Fibroblast of skin of left quadriceps (primary cell): ENCODE measurements around the gene CA5A.
"Not testable (repeated sequence)": the region's sequence is repeated elsewhere in the genome, so short reads cannot be mapped to it uniquely, and the experiment has no call there.

Experiments used
- DNase-seq, 2 experiments: peaks; one replicate each; pipeline ENCODE4 v3.0.0-alpha.2; 2013; ENCODE audit warnings: low read depth in 2 of 2

CA5A gene

GRCh38 chr16:87936375-87937230 lies at the start of gene CA5A:
CA5A (minus strand) TSS chr16:87936529; CDS start chr16:87936450, 79 bp downstream.
- DNase-seq = no peak

- not testable (repeated sequence) for DNase-seq
These were observed 49.2 kb upstream of the CA5A start for GRCh38 chr16:87985493-87985892.

GRCh38 chr16:87984632-87985267 lies 48.4 kb upstream of the CA5A start:
- no peak for DNase-seq

DNA sequence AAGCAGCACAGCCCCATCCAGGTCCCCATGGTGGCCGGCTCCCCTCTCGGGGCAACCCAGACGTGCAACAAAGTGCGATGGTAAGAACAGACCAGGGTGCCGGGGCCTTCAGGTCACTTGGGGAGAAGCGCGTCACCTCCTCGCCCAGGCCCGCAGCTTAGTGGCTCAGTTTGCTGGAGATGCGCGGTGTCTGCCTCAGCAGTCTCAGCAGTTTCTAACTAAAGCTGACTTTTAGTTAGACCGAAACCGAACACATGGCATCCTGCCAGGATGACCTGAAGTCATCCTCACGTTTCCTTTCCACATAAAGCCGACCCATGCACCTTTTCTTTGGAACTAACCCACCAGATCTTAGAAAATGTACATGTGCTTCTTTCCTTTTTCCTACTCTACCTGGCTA lies 47.9 kb upstream of the CA5A start:
- DNase-seq = not testable (repeated sequence)

- DNase-seq = not testable (repeated sequence)
These were observed 47.4 kb upstream of the CA5A start for GRCh38 chr16:87983737-87984097.

DNA sequence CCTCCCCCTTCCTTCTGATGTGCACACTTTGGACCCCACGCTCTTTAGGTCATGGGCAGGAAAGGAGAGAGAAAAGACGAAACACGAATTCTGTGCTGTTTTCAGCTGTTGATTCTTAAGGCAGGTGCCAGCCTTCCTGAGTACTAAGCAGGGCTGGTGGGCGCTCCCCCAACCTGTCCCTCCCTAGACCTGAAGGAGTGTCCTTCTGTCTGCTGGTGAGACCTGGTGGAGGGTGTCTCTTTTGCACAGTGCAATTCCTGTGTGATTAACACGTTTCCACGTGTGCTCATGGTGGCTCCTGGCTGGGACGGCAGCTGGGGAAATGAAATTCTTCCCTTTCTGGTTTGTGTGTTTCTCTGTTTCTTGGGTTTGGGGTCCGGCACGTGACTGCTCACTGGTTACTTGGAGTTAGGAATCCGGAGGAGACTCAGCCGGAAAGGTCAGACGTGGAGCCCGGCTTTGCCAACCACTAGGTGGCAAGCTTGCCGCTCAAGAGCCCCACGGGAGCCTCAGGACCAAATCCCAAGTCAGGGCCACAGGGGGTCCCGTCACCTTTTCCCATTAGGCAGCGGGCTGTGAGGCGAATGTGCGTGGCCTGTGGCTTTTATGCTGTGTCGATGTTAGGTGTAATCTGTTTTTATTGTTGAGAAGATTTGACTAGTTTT lies 46.9 kb upstream of the CA5A start:
- DNase-seq = not testable (repeated sequence)

GRCh38 chr16:87982581-87983041 lies 46.3 kb upstream of the CA5A start:
- no peak for DNase-seq

DNA sequence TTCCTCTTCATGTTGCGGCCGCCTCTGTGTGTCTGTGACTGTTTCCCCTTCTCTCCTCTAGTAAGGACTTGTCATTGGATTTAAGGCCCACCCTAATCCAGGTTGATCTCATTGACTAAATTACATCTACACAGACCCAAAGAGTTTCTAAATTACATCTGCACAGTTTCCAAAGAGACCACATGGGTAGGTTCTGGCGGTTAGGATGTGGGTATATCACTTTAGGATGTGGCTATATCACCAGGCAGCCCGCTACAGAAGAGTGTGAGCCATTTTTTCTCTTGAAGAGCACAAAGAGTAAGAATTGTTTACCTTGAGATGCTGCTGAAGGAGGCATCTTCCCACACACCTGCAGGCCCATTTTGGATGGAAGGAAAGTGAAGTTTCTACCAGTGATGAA lies 45.0 kb upstream of the CA5A start:
- not testable (repeated sequence) for DNase-seq

DNA sequence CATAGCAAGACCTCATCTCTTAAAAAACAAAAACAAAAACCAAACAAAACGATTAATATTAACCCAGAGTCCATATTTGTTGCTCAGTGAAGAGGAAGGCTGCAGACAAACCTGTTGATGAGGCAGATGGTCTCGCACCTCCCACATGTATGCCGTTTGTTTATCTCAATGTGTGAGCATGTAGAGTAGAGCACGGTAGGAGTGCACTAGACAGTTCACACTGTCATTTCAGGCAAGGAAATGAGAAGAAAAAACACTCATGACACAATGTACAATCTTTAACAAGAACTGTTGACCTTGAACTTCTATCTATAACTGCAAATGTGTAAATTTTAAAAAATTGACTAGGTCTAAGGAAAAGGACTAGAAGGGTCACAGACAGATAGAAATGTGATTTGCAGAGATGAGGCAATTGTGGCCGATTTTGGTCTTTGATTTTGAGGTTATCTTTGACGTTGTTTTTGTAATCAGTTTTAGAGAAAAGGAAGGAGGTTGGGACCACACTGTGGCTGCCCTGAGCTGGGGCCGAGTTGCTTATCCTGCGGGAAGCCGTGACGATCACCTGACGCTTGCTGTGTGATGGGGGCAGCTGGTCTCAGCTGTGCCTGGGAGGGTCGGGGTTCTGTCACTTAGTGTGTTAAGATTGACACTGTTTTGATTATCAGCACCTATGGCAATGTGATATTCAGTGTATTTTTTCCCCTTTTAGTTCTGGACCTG lies 43.7 kb upstream of the CA5A start:
- not testable (repeated sequence) for DNase-seq

DNA sequence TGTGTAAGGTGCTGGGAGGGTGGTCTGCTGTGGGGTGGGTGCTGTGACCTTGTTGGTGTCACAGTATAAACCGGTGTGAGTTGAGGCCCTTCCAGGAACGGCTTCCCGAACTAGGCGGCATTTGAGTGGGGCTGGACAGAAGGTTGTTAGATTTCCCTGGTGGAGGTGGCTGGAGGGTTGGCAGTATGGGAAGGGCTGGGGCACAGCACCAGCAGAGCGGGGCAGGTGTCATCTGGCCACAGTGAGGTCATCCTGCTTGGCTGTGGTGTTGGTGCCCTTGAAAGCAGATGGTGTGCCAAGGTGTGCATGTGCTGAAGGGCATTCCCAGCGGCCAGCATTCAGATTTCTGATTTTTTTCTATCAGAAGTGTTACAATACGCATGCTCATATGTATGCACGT lies 43.0 kb upstream of the CA5A start:
- no peak for DNase-seq

GRCh38 chr16:87978127-87978526 lies 41.8 kb upstream of the CA5A start:
- no peak for DNase-seq

GRCh38 chr16:87976665-87977064 lies 40.3 kb upstream of the CA5A start:
- peak in 1 of 2 experiments; percentile 52 for DNase-seq

GRCh38 chr16:87974178-87974577 lies 37.8 kb upstream of the CA5A start:
- no peak for DNase-seq

DNA sequence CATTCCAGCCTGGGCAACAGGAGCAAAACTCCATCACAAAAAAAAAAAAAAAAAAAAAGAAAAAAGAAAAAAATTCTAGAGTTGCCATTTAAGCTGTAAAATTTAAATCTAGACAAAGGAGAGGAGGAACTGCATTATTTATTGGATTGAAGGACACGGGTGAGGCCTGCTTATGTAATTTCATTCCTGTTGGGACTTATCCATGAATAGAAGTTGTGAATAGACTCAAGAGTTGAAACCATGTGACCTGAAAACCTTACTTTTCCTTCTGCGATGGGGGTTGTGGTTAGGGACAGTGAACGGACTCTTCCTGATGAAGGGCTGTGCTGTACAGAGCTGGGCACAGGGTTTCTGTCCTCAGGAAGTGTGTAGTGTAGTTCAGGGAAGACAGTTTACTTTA lies 37.4 kb upstream of the CA5A start:
- DNase-seq = no peak

- no peak for DNase-seq
These were observed 35.6 kb upstream of the CA5A start for GRCh38 chr16:87971933-87972332.

DNA sequence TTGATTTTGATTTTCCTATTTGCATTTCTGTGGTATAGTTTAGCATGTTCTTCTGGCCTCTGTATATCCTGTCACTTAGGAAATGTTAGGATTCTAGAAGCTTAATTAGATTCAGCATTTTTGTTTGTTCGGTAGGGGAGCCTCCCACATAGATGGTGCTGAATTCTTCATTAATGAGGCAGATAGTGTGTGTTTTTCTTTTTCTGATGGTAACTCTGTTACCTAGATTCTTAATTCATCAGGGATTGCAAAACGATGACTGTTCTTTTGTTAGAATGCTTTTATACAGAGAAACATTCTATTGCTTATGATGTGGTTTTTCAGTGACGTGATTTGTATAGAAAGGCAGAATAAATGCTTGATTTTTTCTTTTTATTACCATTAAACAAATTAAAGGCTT lies 33.9 kb upstream of the CA5A start:
- DNase-seq = no peak

GRCh38 chr16:87968541-87968940 lies 32.2 kb upstream of the CA5A start:
- DNase-seq = no peak

GRCh38 chr16:87966685-87967185 lies 30.4 kb upstream of the CA5A start:
- DNase-seq = no peak

GRCh38 chr16:87966064-87966645 lies 29.8 kb upstream of the CA5A start:
- no peak for DNase-seq

DNA sequence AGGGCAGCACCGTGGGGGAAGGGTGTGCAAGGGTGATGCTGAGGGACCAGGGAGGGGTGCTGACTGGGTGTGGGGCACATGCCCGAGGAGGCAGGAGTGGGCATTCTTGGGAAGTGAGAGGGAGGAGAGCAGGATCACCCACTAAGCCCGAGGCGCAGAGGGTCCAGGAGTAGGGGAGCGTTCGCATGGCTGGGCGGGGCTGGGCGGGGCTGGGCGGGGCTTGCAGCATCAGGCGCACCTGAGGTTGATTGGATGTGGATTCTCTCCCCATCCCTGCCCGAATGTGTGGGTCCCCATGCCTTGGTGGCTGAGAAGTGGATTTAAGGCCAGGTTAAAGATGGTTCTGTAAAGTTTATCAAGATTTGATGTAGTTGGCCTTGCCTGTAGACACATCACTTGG lies 29.1 kb upstream of the CA5A start:
- DNase-seq = no peak

DNA sequence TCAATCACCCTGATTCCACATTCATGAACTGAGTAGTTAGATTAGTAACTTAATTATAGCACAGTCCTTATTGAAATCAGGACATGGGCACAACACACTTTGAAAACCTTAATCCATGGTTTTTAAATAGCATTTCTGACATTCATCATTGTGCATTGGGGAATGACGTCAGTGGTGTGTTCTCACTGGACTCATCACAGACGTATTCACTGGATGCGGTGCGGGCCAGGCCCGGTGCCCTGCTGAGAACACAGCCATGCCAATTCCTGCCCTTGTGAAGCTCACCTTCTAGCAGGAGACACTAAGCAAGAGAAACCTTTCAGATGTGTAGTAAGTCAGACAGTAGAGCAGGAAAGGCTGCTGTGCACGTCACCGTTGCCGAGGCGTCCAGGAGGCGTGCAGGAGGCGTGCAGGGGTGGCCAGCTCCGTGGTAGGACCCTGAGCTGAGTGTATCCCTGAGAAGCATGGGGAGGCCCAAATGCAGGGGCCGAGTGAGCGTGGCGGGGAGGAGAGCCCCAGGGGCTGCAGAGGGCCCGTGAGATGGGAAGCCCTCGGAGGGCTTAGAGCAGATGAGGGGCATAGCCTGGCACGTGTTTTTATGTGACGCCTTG lies 27.8 kb upstream of the CA5A start:
- no peak for DNase-seq
